Measurements from ENCODE around the gene DHRS12.

The DHRS12 gene

DNA sequence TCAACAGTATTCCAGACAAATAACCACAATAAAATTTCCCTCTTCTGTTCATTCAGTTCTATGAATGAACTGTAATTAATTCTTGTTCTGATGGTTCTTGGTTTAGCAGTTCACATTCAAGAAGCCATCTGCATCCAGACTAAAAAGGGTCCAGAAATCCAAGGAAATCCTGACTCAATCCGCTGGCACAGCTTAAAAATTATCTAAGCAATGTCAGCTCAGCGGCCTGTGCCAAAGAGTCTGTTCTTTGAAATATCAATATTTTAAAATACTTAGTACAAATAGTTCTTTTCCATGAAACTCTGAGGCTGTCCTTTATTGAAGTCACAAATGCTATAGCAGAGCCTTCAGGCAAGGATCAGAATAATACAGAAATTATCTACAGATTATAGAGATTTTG lies 57.2 kb downstream of the DHRS12 start:
- Mint-ChIP-seq H3K9me3 (peaks cover 6% of the 10 kb centered on the region), H3K4me1 (ENCODE audit: low read depth) (no peaks in the 10 kb centered on the region), H3K27me3 (no peaks in the 10 kb centered on the region), H3K36me3 (ENCODE audit: low read depth) (peaks cover 65% of the 10 kb centered on the region), H3K27ac (no peak overlapping the region), H3K4me3 (no peak overlapping the region)

DNA sequence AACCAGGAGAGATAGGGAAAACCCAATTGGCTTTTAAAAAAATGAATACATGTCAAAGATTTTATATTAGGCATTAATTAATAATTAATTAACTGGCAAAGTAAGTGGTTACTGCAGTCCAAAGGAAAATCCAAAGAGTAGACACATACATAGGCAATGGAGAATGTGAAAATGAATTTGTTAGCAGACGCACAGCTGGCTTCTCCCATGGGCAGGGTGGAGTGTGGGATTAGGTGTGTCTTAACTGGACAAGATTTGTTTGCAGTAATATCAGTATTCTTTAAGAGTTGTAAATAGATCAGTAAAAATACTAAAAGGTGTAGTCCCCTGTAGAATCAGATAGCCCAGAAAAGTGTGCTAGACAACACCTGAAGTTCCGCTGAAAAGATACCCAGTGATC lies 58.7 kb downstream of the DHRS12 start:
- Mint-ChIP-seq H3K27ac (no peak overlapping the region), H3K4me3 (no peak overlapping the region), H3K27me3 (no peaks in the 10 kb centered on the region), H3K4me1 (ENCODE audit: low read depth) (peaks cover 12% of the 10 kb centered on the region), H3K9me3 (peaks cover 6% of the 10 kb centered on the region), H3K36me3 (ENCODE audit: low read depth) (peaks cover 68% of the 10 kb centered on the region)

- Mint-ChIP-seq H3K36me3 (ENCODE audit: low read depth) (peaks cover 72% of the 10 kb centered on the region), H3K4me1 (ENCODE audit: low read depth) (peaks cover 32% of the 10 kb centered on the region), H3K9me3 (no peaks in the 10 kb centered on the region), H3K27ac (no peak overlapping the region), H3K4me3 (no peak overlapping the region), H3K27me3 (no peaks in the 10 kb centered on the region)
Measured at GRCh38 chr13:51742611-51743010, 61.4 kb downstream of the DHRS12 start.

GRCh38 chr13:51742031-51742430 lies 61.9 kb downstream of the DHRS12 start:
- no peak overlapping the region for H3K4me3 Mint-ChIP-seq
- H3K36me3 Mint-ChIP-seq (ENCODE audit: low read depth): peaks cover 67% of the 10 kb centered on the region
- peaks cover 35% of the 10 kb centered on the region for H3K4me1 Mint-ChIP-seq (ENCODE audit: low read depth)
- H3K9me3 Mint-ChIP-seq: no peaks in the 10 kb centered on the region
- H3K27me3 Mint-ChIP-seq: no peaks in the 10 kb centered on the region
- no peak overlapping the region for H3K27ac Mint-ChIP-seq

GRCh38 chr13:51740698-51741097 lies 63.3 kb downstream of the DHRS12 start:
- peaks cover 63% of the 10 kb centered on the region for H3K36me3 Mint-ChIP-seq (ENCODE audit: low read depth)
- peaks cover 35% of the 10 kb centered on the region for H3K4me1 Mint-ChIP-seq (ENCODE audit: low read depth)
- H3K27me3 Mint-ChIP-seq: no peaks in the 10 kb centered on the region
- no peak overlapping the region for H3K4me3 Mint-ChIP-seq
- no peak overlapping the region for H3K27ac Mint-ChIP-seq
- no peaks in the 10 kb centered on the region for H3K9me3 Mint-ChIP-seq

DNA sequence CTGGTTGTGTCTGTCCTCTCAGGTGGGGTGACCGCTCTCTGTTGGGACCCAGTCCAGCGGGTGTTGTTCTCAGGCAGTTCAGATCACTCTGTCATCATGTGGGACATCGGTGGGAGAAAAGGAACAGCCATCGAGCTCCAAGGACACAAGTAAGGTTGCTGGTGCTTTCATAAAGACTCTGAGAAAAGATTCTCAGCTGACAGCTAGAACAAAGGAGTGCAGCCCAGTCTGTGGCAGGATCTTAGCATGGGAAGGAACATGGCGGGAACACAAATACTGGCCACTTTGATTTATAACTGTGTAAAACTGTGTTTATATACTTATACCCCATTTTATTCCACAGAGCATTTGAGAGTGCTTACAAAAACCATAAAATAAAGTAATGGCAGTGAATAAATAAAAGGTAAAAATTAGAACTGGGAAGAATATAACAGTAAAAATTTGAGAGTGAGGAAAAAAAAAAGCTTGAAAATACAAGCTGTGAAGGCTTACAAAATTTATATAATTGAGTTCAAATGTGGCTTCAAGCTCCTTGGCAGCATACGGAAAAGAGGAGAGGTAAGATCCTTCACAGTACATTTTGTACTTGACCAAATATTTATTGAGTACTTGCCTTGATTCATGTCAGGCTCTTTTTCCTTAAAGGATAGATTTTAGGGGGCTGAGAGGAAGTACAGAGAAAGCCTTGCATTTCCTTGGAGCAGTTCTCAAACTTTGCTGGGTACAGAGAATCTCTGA lies 64.8 kb downstream of the DHRS12 start:
- H3K4me3 Mint-ChIP-seq: peak overlapping the region; percentile 26
- H3K27ac Mint-ChIP-seq: peak overlapping the region; percentile 89
- H3K9me3 Mint-ChIP-seq: no peaks in the 10 kb centered on the region
- H3K27me3 Mint-ChIP-seq: no peaks in the 10 kb centered on the region
- H3K4me1 Mint-ChIP-seq (ENCODE audit: low read depth): peaks cover 35% of the 10 kb centered on the region
- peaks cover 50% of the 10 kb centered on the region for H3K36me3 Mint-ChIP-seq (ENCODE audit: low read depth)

- peaks cover 47% of the 10 kb centered on the region for H3K36me3 Mint-ChIP-seq (ENCODE audit: low read depth)
- peak overlapping the region; percentile 89 for H3K27ac Mint-ChIP-seq
- H3K9me3 Mint-ChIP-seq: no peaks in the 10 kb centered on the region
- peaks cover 41% of the 10 kb centered on the region for H3K4me1 Mint-ChIP-seq (ENCODE audit: low read depth)
- peak overlapping the region; percentile 26 for H3K4me3 Mint-ChIP-seq
- H3K27me3 Mint-ChIP-seq: no peaks in the 10 kb centered on the region
Measured at GRCh38 chr13:51738226-51738905, 65.6 kb downstream of the DHRS12 start.

- Mint-ChIP-seq H3K4me3 (no peak overlapping the region), H3K27ac (peak overlapping the region; percentile 82), H3K4me1 (ENCODE audit: low read depth) (peaks cover 43% of the 10 kb centered on the region), H3K27me3 (no peaks in the 10 kb centered on the region), H3K36me3 (ENCODE audit: low read depth) (peaks cover 42% of the 10 kb centered on the region), H3K9me3 (no peaks in the 10 kb centered on the region)
Measured at GRCh38 chr13:51737609-51738008, 66.4 kb downstream of the DHRS12 start.

DNA sequence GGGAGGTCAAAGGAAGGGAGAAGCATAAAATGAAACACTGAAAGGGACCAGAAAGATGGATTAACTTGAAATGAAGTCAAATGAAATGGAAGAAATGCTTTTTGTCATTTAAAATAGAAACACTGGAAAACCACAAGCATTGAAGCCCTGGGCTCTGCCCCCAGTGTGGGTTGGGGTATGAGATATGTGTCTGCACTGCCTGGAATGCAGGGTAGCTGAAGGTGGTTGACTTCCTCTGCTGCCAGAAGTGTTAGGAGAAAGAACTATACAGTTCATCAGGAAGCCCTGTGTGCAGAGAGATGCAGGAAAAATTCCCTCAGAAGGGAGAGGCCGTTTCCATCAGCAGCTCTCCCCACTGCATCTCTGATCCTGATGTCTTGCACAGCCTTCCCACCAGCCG lies 69.2 kb downstream of the DHRS12 start:
- H3K9me3 Mint-ChIP-seq: no peaks in the 10 kb centered on the region
- no peak overlapping the region for H3K27ac Mint-ChIP-seq
- H3K27me3 Mint-ChIP-seq: no peaks in the 10 kb centered on the region

DNA sequence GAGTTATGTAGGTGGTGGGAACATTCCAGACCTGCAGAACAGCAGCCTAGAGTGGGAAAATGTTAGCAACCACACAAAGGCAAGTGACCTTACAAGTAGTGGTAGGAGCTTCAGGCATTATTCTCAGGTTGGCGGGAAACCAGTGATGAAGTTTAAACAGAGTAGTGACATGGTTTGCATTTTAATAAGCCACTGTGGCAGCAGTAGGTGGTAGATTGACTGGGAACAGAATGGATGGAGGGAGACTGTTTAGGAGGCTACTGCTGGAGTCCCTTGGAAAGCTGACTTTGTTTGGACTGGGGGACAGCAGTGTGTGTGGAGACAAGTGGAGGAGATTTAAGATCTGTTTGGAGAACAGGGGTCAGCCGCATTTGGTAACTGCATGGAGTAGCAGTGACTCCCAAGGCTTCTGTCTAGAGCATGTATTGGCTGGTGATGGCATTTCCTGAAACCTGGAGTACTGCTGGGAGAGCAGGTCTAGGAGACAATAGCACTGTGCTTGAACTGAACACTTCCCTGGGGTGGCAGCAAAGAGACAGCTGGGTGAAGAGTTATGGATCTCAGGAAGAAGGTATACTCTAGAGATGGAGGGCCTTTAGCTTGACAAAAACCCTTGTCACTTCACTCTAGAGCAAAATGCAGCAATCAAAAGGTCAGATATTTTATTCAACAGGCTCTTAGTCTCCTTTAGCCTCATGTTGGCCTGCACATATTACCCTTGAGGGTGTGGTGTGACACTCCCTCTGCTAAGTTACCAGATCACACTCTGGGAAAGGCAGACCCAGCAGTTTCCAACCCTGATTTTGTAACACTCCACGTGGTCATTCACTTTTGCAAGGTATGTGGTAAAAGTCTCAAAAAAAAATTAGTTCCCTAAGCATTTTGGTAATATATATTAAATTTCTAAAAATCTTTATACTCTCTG lies 70.3 kb downstream of the DHRS12 start:
- Mint-ChIP-seq H3K27me3 (no peaks in the 10 kb centered on the region), H3K4me3 (no peak overlapping the region), H3K36me3 (ENCODE audit: low read depth) (peaks cover 20% of the 10 kb centered on the region), H3K9me3 (no peaks in the 10 kb centered on the region), H3K27ac (no peak overlapping the region), H3K4me1 (ENCODE audit: low read depth) (peaks cover 18% of the 10 kb centered on the region)

More for the DNA sequence above, 69.2 kb downstream of the DHRS12 start:
- Mint-ChIP-seq H3K4me1 (ENCODE audit: low read depth) (peaks cover 27% of the 10 kb centered on the region), H3K4me3 (no peak overlapping the region), H3K36me3 (ENCODE audit: low read depth) (peaks cover 31% of the 10 kb centered on the region)

DNA sequence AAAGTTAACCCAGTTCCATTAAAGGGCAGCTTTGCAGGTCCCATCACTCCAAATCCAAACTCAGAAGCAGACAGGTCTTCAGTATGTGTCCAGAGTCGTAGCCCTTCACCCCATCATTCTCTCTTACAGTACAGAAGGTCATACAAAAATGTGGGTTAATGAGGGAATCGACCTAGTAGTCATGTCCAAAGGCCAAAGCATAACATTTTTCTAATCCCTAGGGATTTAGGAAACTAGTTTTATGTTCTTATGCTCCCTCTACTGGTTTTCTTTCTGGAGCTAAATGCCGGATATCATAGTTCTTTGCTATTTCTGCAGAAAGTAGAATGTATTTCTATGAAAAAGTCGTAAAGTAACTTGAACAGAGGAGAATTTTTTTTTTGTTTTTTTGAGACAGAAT lies 72.2 kb downstream of the DHRS12 start:
- Mint-ChIP-seq H3K36me3 (ENCODE audit: low read depth) (peaks cover 16% of the 10 kb centered on the region), H3K27me3 (no peaks in the 10 kb centered on the region), H3K9me3 (no peaks in the 10 kb centered on the region), H3K27ac (peak overlapping the region; percentile 74), H3K4me3 (no peak overlapping the region), H3K4me1 (ENCODE audit: low read depth) (peaks cover 8% of the 10 kb centered on the region)

- no peak overlapping the region for H3K27ac Mint-ChIP-seq
- no peaks in the 10 kb centered on the region for H3K9me3 Mint-ChIP-seq
- H3K4me3 Mint-ChIP-seq: no peak overlapping the region
- no peaks in the 10 kb centered on the region for H3K27me3 Mint-ChIP-seq
- peaks cover 17% of the 10 kb centered on the region for H3K36me3 Mint-ChIP-seq (ENCODE audit: low read depth)
- H3K4me1 Mint-ChIP-seq (ENCODE audit: low read depth): peaks cover 8% of the 10 kb centered on the region
Measured at GRCh38 chr13:51730927-51731326, 73.0 kb downstream of the DHRS12 start.

GRCh38 chr13:51729866-51730553 lies 74.0 kb downstream of the DHRS12 start:
- no peak overlapping the region for H3K27ac Mint-ChIP-seq
- peaks cover 19% of the 10 kb centered on the region for H3K36me3 Mint-ChIP-seq (ENCODE audit: low read depth)
- peaks cover 8% of the 10 kb centered on the region for H3K4me1 Mint-ChIP-seq (ENCODE audit: low read depth)
- no peak overlapping the region for H3K4me3 Mint-ChIP-seq
- H3K9me3 Mint-ChIP-seq: no peaks in the 10 kb centered on the region
- H3K27me3 Mint-ChIP-seq: no peaks in the 10 kb centered on the region

GRCh38 chr13:51728972-51729371 lies 75.0 kb downstream of the DHRS12 start:
- no peak overlapping the region for H3K27ac Mint-ChIP-seq
- H3K27me3 Mint-ChIP-seq: no peaks in the 10 kb centered on the region
- H3K36me3 Mint-ChIP-seq (ENCODE audit: low read depth): peaks cover 19% of the 10 kb centered on the region
- H3K4me3 Mint-ChIP-seq: no peak overlapping the region
- H3K9me3 Mint-ChIP-seq: no peaks in the 10 kb centered on the region
- peaks cover 8% of the 10 kb centered on the region for H3K4me1 Mint-ChIP-seq (ENCODE audit: low read depth)
